Hippocampal formation (tissue), 2 donors: Measurements from ENCODE around the gene ALOXE3.
"Not testable (repeated sequence)": the region's sequence is repeated elsewhere in the genome, so short reads cannot be mapped to it uniquely, and the experiment has no call there.

Source experiments
- DNase-seq, 2 donors: peaks; one replicate each; lab custom pipeline; 2025; lab: John Stamatoyannopoulos, UW

Gene ALOXE3

GRCh38 chr17:8071496-8071895 lies 46.8 kb downstream of the ALOXE3 start:
- no peak for DNase-seq

GRCh38 chr17:8069587-8069860 lies 48.8 kb downstream of the ALOXE3 start:
- no peak for DNase-seq

- peak in 1 of 2 donors; percentile 3 for DNase-seq
Observed at GRCh38 chr17:8068736-8069586, 49.4 kb downstream of the ALOXE3 start.

GRCh38 chr17:8067806-8068205 lies 50.5 kb downstream of the ALOXE3 start:
- no peak for DNase-seq

DNA sequence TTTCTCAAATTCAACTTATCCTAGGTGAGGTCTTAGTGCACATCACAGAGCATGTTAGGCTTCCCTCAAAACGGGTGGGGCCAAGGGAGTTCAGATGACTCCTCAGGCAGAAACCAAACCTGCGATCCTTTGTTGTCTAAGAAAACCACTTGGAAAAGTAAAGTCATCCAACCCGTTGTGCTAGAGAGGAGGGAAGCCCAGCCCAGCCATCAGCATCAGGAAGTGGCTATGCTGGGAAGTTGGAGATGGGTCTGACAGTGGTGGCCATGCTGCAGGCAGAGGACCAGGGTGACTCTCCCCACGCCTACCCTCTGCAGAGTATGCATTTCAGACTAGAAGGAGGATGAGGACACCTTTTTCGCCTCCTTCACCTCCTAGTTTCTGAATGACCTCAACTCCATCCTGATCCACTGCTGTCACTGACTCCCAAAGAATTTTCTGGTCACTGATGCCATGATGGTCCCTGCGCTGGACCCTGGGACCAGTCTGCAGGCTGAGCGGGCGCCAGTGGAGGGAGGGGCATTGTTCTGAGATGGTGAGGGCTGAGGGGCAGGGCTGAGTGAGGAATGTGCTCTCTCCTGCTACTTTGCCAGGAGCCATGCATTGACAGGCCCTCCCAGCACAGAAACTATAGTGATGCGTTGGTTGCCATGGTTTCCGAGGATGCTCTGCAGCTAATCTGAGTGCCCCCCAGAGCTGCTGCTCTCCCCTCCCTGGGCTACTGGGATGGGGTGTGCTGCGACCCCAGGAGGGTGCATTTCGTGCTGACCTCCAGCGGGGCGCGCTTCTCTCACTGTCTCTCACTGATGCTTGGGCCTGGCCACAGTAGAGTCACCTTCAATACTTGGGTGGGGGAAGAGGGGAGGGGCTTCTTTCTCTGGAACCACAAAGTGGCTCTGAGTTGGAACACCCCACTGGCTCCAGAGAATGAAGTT lies 51.2 kb downstream of the ALOXE3 start:
- no peak for DNase-seq

DNA sequence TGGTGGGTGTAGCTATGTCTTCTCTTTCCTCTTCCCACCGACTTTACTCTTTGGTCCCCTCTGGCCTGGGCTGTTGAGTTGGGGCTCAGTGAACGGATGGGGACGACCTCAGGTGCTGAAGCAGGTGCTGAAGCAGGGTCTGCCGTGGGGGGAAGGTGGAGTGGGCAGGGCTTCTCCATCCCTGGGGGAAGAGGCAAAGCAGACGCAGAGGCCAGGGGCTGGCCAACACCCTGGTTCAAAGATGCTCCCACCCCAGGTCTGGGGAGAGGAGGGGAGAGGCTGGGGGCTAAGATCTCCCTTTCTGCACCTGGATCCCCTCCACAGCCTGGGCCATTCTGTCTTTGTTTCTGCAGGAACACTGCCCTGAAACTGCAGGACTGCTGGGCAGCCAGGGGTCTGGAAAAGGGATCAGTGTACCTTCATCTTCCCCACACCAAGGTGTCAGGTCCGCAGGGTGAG lies 53.7 kb downstream of the ALOXE3 start:
- no peak for DNase-seq

GRCh38 chr17:8063761-8064534 lies 54.4 kb downstream of the ALOXE3 start:
- no peak for DNase-seq

DNA sequence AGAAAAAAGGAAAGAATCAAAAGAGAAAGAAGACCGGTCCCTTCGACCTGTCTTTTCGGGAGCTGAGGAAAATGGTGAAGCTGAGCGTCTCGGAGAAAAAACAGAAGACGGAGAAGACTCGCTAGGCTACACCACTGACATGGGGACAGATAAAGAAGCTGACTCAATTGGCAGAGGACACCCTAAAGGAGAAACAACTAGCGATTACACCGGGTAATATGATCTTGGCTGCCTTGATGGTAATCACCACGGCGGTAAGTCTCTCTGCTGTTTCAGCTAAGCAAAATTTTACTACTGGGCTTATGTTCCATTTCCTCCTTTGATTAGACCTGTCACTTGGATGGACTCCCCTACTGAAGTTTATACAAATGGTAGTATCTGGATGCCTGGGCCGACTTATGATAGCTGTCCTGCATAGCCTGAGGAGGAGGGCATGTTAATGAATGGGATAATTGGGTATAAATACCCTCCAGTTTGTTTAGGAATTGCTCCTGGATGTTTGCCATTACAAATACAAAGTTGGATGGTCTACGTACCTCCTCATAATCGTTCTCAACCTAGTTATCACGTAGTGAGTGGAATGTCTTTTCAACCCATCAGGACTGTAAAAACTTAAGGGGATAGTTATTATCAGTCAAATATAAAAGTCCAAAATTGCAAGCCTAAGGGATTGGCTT lies 55.4 kb downstream of the ALOXE3 start:
- no peak for DNase-seq

- no peak for DNase-seq
Observed at GRCh38 chr17:8062435-8062806, 55.9 kb downstream of the ALOXE3 start.

DNA sequence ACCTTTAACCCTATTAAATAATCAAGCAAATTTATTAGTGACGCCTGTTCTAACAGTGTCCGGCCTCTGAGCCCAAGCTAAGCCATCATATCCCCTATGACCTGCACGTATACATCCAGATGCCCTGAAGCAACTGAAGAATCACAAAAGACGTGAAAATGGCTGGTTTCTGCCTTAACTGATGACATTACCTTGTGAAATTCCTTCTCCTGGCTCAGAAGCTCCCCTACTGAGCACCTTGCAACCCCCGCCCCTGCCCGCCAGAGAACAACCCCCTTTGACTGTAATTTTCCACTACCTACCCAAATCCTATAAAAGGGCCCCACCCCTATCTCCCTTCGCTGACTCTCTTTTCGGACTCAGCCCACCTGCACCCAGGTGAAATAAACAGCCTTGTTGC lies 56.5 kb downstream of the ALOXE3 start:
- not testable (repeated sequence) for DNase-seq

GRCh38 chr17:8060274-8060673 lies 58.0 kb downstream of the ALOXE3 start:
- DNase-seq: peak; percentile 23 to 70

GRCh38 chr17:8059131-8059530 lies 59.2 kb downstream of the ALOXE3 start:
- DNase-seq: no peak

GRCh38 chr17:8057691-8058114 lies 60.6 kb downstream of the ALOXE3 start:
- DNase-seq: peak; percentile 30 to 65

DNA sequence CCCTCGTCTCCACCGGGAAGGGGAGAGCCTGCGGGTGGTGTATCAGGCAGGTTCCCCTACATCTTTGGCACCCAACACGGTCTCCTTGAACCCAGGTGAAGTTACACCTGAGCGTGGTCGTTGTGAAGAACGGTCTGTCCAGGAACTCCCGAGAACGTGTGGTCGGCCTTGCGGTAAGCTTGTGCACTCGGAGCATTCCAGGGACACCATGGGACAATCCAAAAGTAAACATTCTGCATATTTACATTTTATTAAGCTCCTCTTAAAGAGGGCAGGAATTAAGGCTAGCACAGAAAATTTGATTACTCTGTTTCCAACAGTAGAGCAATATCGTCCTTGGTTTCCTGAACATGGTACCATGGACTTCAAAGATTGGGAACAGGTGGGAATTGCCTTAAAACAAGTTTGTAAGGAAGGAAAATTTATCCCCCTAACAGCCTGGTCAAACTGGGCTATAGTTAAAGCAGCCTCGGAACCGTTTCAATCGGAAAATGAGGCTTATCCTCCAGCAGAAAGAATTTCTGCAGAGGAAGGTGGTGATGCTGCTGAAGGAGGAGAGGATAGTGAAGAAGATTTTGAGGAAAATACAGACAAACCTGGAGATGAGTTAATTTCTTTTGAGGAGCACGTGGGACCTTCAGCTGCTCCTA lies 61.2 kb downstream of the ALOXE3 start:
- DNase-seq: no peak

DNA sequence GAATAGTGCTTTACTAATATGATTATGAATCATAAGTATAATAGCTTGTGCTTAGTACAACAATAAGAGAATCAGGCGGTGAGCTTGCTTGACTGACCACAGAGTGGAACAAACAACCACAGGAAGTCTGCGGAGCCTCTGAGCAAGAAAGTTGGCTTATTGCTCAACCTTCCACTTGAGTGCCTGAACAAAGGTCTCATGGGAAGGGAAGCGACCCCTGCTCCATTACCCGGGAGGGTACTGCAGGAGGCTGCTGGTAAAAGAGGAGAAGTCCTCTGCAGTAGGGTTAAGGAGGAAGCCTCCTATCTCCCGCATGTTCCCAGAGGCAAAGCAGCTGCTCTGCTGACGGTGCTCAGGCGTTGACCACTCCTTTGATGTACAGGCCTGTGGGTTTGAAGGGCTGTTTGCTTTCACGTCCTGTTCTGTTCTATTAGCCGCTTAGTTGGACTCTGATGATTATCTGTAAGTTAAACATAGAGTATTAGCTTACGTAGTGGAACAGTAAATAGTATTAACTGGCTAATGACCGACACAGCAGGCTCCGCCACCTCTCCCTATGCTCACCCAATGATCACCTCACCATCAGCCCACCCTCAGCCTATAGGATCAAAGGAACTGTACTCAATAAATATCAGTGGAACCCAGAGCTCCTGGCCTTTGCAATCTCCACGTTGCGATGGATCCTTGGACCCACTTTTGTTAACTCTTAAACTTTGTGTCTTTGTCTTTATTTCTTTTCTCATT lies 61.9 kb downstream of the ALOXE3 start:
- DNase-seq: peak; percentile 32 to 42

GRCh38 chr17:8055851-8056231 lies 62.5 kb downstream of the ALOXE3 start:
- no peak for DNase-seq

- DNase-seq: no peak
Observed at GRCh38 chr17:8053600-8053999, 64.7 kb downstream of the ALOXE3 start.

GRCh38 chr17:8052256-8053252 lies 65.8 kb downstream of the ALOXE3 start:
- no peak for DNase-seq

DNA sequence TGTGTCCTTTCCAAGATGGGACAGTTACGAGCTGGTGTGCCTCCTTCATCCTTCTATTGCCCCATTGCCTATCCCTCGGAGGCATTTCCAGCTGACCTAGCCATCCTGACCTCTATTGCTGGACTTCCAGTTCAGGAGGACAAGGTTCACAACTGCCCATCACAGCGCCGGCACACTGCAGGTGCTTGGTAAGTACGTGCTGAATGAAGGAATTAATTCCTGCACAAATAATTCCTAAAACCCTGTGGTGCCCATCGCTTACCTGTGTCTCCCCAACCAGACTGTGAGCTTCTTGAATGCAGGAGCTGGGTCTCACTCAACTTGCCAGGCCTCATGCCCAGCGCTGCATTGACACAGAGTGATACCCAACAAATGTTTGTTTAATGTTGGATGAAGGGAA lies 66.5 kb downstream of the ALOXE3 start:
- DNase-seq: no peak
